ENCODE measurements around the gene VPS25. TPM values are rescaled to one million over a fixed set of nuclear protein-coding genes. Genes with fewer than 3 reads are reported as not detected.
"Not testable (repeated sequence)": the region's sequence is repeated elsewhere in the genome, so short reads cannot be mapped to it uniquely, and the experiment has no call there.

Gene VPS25
- 10 to 100 TPM; 78.6 to 93.6 (median 83.0) TPM for total RNA-seq

GRCh38 chr17:42773290-42774035, at the start of gene VPS25:
Gene VPS25, plus strand, starts transcription at chr17:42773449. Its CDS starts 27 bp downstream, at chr17:42773476.
- intact Hi-C loops (cut with DNase I): no loop called here
- H3K4me3 ChIP-seq: peak within 1 kb of the TSS; percentile 64 to 98 (median 86)
- no peak for DNase-seq
- no peaks in the 10 kb centered on the region for H3K27me3 ChIP-seq
- 0 to 3% methylated on average over 23 to 31 of the region's 39 CpGs for WGBS, 2 donors
- H3K36me3 ChIP-seq: peaks cover 6 to 37% (median 20%) of the 10 kb centered on the region in 3 donors
- H3K9me3 ChIP-seq: no peaks in the 10 kb centered on the region
- peaks cover 8 to 37% (median 10%) of the 10 kb centered on the region in 3 donors for H3K4me1 ChIP-seq
- H3K27ac ChIP-seq: peak within 1 kb of the TSS; percentile 86 to 94 (median 93)
- peak in 3 of 6 experiments; percentile 4 to 16 (median 10) for TF ChIP-seq CTCF (IDR thresholded peaks at IDR 0.05)
- TF ChIP-seq POLR2A (IDR thresholded peaks at IDR 0.05): peak in 2 of 4 donors; percentile 37 to 63

- no peak for TF ChIP-seq POLR2A (IDR thresholded peaks at IDR 0.05)
- no peak for TF ChIP-seq CTCF (IDR thresholded peaks at IDR 0.05)
- H3K27ac ChIP-seq: no peak overlapping the region
- DNase-seq: no peak
- H3K27me3 ChIP-seq: no peaks in the 10 kb centered on the region
- peaks cover 4 to 99% (median 59%) of the 10 kb centered on the region in 3 donors for H3K36me3 ChIP-seq
- no peaks in the 10 kb centered on the region for H3K9me3 ChIP-seq
- 76 to 93% methylated on average over 3 of the region's 3 CpGs for WGBS, 2 donors
- no peak overlapping the region for H3K4me3 ChIP-seq
- intact Hi-C loops (cut with DNase I): loop anchor here (5.0 kb wide), 1 partner anchor 39 kb away; the partner anchor contains the start of gene RAMP2
- H3K4me1 ChIP-seq: no peaks in the 10 kb centered on the region
Observed at GRCh38 chr17:42723636-42724035, 49.6 kb upstream of the VPS25 start.

GRCh38 chr17:42725143-42725542, 48.1 kb upstream of the VPS25 start:
- no peaks in the 10 kb centered on the region for H3K4me1 ChIP-seq
- DNase-seq: no peak
- peaks cover 0 to 99% (median 54%) of the 10 kb centered on the region in 3 donors for H3K36me3 ChIP-seq
- intact Hi-C loops (cut with DNase I): no loop called here
- no peaks in the 10 kb centered on the region for H3K27me3 ChIP-seq
- H3K4me3 ChIP-seq: no peak overlapping the region
- no peak for TF ChIP-seq CTCF (IDR thresholded peaks at IDR 0.05)
- no peak overlapping the region for H3K27ac ChIP-seq
- H3K9me3 ChIP-seq: no peaks in the 10 kb centered on the region
- WGBS, 2 donors: 90 to 97% methylated on average over 6 of the region's 6 CpGs

- Histone ChIP-seq H3K27me3 (no peaks in the 10 kb centered on the region), H3K27ac (no peak overlapping the region), H3K9me3 (no peaks in the 10 kb centered on the region), H3K4me3 (no peak overlapping the region), H3K36me3 (peaks cover 0 to 13% (median 0%) of the 10 kb centered on the region in 3 donors), H3K4me1 (peaks cover 9 to 42% (median 19%) of the 10 kb centered on the region in 3 donors)
- intact Hi-C loops (cut with DNase I): no loop called here
- WGBS, 2 donors: 47 to 64% methylated on average over 1 of the region's 1 CpG
- DNase-seq: no peak
- TF ChIP-seq POLR2A (IDR thresholded peaks at IDR 0.05) (no peak), CTCF (IDR thresholded peaks at IDR 0.05) (no peak)
Observed at GRCh38 chr17:42740699-42741098, 32.5 kb upstream of the VPS25 start.

GRCh38 chr17:42742916-42743315, 30.3 kb upstream of the VPS25 start:
- intact Hi-C loops (cut with DNase I); H3K9me3 ChIP-seq; H3K27ac ChIP-seq; H3K36me3 ChIP-seq; H3K4me3 ChIP-seq; H3K27me3 ChIP-seq; DNase-seq: not testable (repeated sequence)
- H3K4me1 ChIP-seq: peaks cover 9 to 28% (median 15%) of the 10 kb centered on the region in 3 donors
- WGBS, 2 donors: 96% methylated on average over 11 of the region's 11 CpGs
